C4-2B (cell line): ENCODE measurements around the gene SMIM29.

Source experiments
- ZFX ChIP-seq: fragments of 450-650 bp; IDR thresholded peaks from 2 replicates; pipeline ENCODE4 v1.6.1; 2017
- TF ChIP-seq, protein P1 (sequence below): fragments of 450-650 bp; conservative IDR thresholded peaks from 2 replicates; pipeline ENCODE4 v1.5.1; 2017; ENCODE audit warnings: mild to moderate bottlenecking

DNA sequence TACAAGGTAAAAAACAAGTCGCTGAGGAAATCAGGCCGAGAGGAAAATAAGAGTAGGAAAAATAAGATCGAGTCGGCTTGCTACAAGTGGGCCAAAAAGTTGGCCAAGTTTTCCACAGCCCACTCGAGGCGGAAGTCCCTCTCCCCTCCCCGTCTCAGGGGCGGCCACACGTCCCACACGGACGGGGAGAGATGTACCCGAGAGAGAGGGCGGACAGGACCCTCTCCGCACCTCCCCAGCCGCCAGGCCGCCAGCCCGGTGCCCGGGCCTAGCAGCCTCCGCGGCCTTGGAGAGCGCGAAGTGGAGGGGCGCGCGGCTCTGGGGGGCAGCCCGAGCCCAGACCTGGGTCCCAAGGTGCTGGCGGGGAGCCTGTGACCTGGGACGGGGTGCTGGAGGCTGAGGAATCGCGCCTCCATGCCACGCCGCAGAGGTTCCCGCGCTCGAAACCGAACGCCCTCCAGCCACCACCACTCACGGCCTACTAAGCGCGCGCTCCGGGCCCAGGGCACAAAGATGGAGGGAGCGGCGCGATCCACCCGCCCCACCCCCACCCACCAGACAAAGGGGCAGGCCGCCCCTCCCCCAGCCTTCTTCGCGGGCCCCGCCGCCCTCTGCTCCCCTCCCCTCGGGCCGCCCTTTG is 14.0 kb downstream of the SMIM29 start:
- TF ChIP-seq, protein P1, sequence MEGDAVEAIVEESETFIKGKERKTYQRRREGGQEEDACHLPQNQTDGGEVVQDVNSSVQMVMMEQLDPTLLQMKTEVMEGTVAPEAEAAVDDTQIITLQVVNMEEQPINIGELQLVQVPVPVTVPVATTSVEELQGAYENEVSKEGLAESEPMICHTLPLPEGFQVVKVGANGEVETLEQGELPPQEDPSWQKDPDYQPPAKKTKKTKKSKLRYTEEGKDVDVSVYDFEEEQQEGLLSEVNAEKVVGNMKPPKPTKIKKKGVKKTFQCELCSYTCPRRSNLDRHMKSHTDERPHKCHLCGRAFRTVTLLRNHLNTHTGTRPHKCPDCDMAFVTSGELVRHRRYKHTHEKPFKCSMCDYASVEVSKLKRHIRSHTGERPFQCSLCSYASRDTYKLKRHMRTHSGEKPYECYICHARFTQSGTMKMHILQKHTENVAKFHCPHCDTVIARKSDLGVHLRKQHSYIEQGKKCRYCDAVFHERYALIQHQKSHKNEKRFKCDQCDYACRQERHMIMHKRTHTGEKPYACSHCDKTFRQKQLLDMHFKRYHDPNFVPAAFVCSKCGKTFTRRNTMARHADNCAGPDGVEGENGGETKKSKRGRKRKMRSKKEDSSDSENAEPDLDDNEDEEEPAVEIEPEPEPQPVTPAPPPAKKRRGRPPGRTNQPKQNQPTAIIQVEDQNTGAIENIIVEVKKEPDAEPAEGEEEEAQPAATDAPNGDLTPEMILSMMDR: no peak
- TF ChIP-seq ZFX: no peak
